ENCODE measurements around the gene UNC13B.

UNC13B gene

GRCh38 chr9:35277171-35277520 is 115.3 kb downstream of the UNC13B start:
- ChIA-PET CTCF (interaction anchor here (0.7 to 1.3 kb wide), 3 partner anchors 18 to 199 kb away, joined by 3 to 4 read pairs (median 4); no protein-coding TSS in a partner anchor), POLR2A (no interaction called here)
- TF ChIP-seq, protein P1, sequence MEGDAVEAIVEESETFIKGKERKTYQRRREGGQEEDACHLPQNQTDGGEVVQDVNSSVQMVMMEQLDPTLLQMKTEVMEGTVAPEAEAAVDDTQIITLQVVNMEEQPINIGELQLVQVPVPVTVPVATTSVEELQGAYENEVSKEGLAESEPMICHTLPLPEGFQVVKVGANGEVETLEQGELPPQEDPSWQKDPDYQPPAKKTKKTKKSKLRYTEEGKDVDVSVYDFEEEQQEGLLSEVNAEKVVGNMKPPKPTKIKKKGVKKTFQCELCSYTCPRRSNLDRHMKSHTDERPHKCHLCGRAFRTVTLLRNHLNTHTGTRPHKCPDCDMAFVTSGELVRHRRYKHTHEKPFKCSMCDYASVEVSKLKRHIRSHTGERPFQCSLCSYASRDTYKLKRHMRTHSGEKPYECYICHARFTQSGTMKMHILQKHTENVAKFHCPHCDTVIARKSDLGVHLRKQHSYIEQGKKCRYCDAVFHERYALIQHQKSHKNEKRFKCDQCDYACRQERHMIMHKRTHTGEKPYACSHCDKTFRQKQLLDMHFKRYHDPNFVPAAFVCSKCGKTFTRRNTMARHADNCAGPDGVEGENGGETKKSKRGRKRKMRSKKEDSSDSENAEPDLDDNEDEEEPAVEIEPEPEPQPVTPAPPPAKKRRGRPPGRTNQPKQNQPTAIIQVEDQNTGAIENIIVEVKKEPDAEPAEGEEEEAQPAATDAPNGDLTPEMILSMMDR (IDR thresholded peaks at IDR 0.05; ENCODE audit: insufficient read depth, low read length, missing control alignments) = no peak
- no peak for DNase-seq (ENCODE audit: low read depth, low spot score)
- H3K4me3 ChIP-seq (ENCODE audit: low read depth, low read length) = no peak overlapping the region

- CTCF ChIA-PET = interaction anchor here (0.7 to 1.3 kb wide), 4 partner anchors 11 to 199 kb away, joined by 3 to 4 read pairs (median 4); no protein-coding TSS in a partner anchor
- TF ChIP-seq, protein P1 (IDR thresholded peaks at IDR 0.05; ENCODE audit: insufficient read depth, low read length, missing control alignments) = no peak
- POLR2A ChIA-PET = no interaction called here
These were observed 116.0 kb downstream of the UNC13B start for GRCh38 chr9:35277628-35278359.

GRCh38 chr9:35279946-35280345 is 118.1 kb downstream of the UNC13B start:
- H3K4me3 ChIP-seq (ENCODE audit: low read depth, low read length) = no peak overlapping the region
- ChIA-PET CTCF (interaction anchor here (1.1 kb wide), 1 partner anchor 33 kb away, joined by 3 read pairs; no protein-coding TSS in a partner anchor), POLR2A (no interaction called here)
- TF ChIP-seq, protein P1 (IDR thresholded peaks at IDR 0.05; ENCODE audit: insufficient read depth, low read length, missing control alignments) = no peak
- DNase-seq (ENCODE audit: low read depth, low spot score) = no peak

More at GRCh38 chr9:35277628-35278359, 116.0 kb downstream of the UNC13B start:
- peak; percentile 46 for DNase-seq (ENCODE audit: low read depth, low spot score)
- no peak overlapping the region for H3K4me3 ChIP-seq (ENCODE audit: low read depth, low read length)

- TF ChIP-seq, protein P1 (IDR thresholded peaks at IDR 0.05; ENCODE audit: insufficient read depth, low read length, missing control alignments) = no peak
- no peak for DNase-seq (ENCODE audit: low read depth, low spot score)
- H3K4me3 ChIP-seq (ENCODE audit: low read depth, low read length) = no peak overlapping the region
- ChIA-PET POLR2A (no interaction called here), CTCF (interaction anchor here (0.9 kb wide), 1 partner anchor 10 kb away, joined by 3 read pairs; no protein-coding TSS in a partner anchor)
These were observed 118.6 kb downstream of the UNC13B start for GRCh38 chr9:35280399-35280798.

GRCh38 chr9:35285731-35286130 is 123.9 kb downstream of the UNC13B start:
- ChIA-PET CTCF (interaction anchor here (1.1 to 1.5 kb wide), 3 partner anchors 10 to 13 kb away, joined by 3 to 4 read pairs (median 4); no protein-coding TSS in a partner anchor), POLR2A (no interaction called here)
- TF ChIP-seq, protein P1 (IDR thresholded peaks at IDR 0.05; ENCODE audit: insufficient read depth, low read length, missing control alignments) = no peak
- no peak overlapping the region for H3K4me3 ChIP-seq (ENCODE audit: low read depth, low read length)
- no peak for DNase-seq (ENCODE audit: low read depth, low spot score)

DNA sequence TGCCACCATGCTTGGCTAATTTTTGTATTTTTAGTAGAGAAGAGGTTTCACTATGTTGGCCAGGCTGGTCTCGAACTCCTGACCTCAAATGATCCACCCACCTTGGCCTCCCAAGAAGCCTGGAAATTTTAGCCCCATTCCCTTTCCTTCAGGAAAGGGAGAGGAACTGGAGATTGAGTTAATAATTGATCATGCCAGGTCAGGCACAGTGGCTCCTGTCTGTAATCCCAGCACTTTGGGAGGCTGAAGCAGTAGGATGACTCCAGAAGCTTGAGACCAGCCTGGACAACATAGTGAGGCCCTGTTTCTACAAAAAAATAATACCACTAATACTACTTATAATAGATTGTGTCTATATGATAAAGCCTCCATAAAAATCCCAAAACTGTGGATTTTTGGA is 124.6 kb downstream of the UNC13B start:
- CTCF ChIA-PET = interaction anchor here (1.1 to 1.5 kb wide), 4 partner anchors 9 to 99 kb away, joined by 3 to 4 read pairs (median 4); no protein-coding TSS in a partner anchor
- POLR2A ChIA-PET = no interaction called here
- TF ChIP-seq, protein P1 (IDR thresholded peaks at IDR 0.05; ENCODE audit: insufficient read depth, low read length, missing control alignments) = no peak
- no peak for DNase-seq (ENCODE audit: low read depth, low spot score)
- no peak overlapping the region for H3K4me3 ChIP-seq (ENCODE audit: low read depth, low read length)

Data from AG04449 (cell line).